ENCODE data around the gene PPHLN1.
"Not testable (repeated sequence)": the region's sequence is repeated elsewhere in the genome, so short reads cannot be mapped to it uniquely, and the experiment has no call there.

DNA sequence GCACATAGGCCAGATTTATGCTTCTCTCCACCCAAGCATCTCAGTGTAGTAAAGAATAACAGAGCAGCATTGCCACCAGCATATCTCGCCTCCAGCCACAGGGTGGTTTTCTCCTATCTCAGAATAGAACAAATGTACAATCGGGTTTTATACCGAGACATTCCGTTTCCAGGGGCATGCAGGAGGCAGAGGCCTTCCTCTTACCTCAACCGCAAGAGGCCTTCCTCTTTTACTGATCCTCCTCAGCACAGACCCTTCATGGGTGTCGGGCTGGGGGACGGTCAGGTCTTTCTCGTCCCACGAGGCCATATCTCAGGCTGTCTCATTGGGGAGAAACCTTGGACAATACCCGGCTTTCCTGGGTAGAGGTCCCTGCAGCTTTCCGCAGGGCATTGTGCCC lies 4.1 kb downstream of the PPHLN1 start:
- TF ChIP-seq, protein P1, sequence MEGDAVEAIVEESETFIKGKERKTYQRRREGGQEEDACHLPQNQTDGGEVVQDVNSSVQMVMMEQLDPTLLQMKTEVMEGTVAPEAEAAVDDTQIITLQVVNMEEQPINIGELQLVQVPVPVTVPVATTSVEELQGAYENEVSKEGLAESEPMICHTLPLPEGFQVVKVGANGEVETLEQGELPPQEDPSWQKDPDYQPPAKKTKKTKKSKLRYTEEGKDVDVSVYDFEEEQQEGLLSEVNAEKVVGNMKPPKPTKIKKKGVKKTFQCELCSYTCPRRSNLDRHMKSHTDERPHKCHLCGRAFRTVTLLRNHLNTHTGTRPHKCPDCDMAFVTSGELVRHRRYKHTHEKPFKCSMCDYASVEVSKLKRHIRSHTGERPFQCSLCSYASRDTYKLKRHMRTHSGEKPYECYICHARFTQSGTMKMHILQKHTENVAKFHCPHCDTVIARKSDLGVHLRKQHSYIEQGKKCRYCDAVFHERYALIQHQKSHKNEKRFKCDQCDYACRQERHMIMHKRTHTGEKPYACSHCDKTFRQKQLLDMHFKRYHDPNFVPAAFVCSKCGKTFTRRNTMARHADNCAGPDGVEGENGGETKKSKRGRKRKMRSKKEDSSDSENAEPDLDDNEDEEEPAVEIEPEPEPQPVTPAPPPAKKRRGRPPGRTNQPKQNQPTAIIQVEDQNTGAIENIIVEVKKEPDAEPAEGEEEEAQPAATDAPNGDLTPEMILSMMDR (IDR thresholded peaks at IDR 0.05): not testable (repeated sequence)
- TF ChIP-seq EP300 (IDR thresholded peaks at IDR 0.05; ENCODE audit: low read depth); POLR2A (IDR thresholded peaks at IDR 0.05); POLR2AphosphoS5 (IDR thresholded peaks at IDR 0.05): not testable (repeated sequence)

Data from transverse colon (tissue), 4 donors.